HCT116 (cell line): ENCODE measurements around the gene TM9SF4. TPM values are rescaled to one million over a fixed set of nuclear protein-coding genes. Genes with fewer than 3 reads are reported as not detected.

ENCODE experiments used
- ATAC-seq: fragments of 200-7000 bp; cut with Tn5 transposase; 2 replicates; pipeline ENCODE4 v1.9.1; 2020; ENCODE audit warnings: mild to moderate bottlenecking, moderate library complexity
- BruUV-seq: library from RNA; stranded (reverse); fragments of 400-500 nt; replicated peaks from 2 replicates; lab custom pipeline; 2021; lab: Mats Ljungman, UMichigan
- CTCF ChIA-PET: fragments of 300-600 bp; sonication (Branson Sonifier 250); formaldehyde crosslinking; loops from one replicate; lab custom pipeline; 2021; ENCODE audit warnings: antibody characterized with exemption; lab: Charles Lee
- POLR2A ChIA-PET: fragments of 300-600, 350-600 bp; sonication (Branson Sonifier 250); formaldehyde crosslinking; loops from one replicate; lab custom pipeline; 2021; ENCODE audit warnings: antibody characterized with exemption; lab: Charles Lee
- RAD21 ChIA-PET, 2 experiments: fragments of 300-600 bp; sonication (Branson Sonifier 250); formaldehyde crosslinking; loops; one replicate each; lab custom pipeline; 2023; ENCODE audit warnings: low total read pairs in 2 of 2; ENCODE audit not compliant: uncharacterized antibody in 2 of 2, unreplicated experiment in 2 of 2, low non-redundant PET in 1 of 2; lab: Charles Lee
- DNase-seq: peaks from one replicate; pipeline ENCODE4 v3.0.0-alpha.2; 2010; ENCODE audit warnings: low read depth, low spot score
- H2AFZ ChIP-seq: fragments of 200-600 bp; shearing (Covaris generic), sonication (generic); 2 replicates; pipeline ENCODE4 v1.6.1; 2017; ENCODE audit warnings: low read depth, mixed run types, mixed read lengths, antibody characterized with exemption, low read length; ENCODE audit not compliant: poor library complexity, severe bottlenecking
- H3K27ac ChIP-seq: 2 replicates; pipeline ENCODE4 v1.5.1; 2012; ENCODE audit warnings: low read depth, low read length
- H3K27me3 ChIP-seq: fragments of 200-600 bp; sonication (generic); 2 replicates; pipeline ENCODE4 v1.6.1; 2016; ENCODE audit warnings: mixed run types, low read length, mixed read lengths; ENCODE audit not compliant: insufficient read depth
- H3K36me3 ChIP-seq, 2 experiments: fragments of 200-500 bp in 1 of 2; fragments of 200-600 bp in 1 of 2; sonication (Bioruptor generic) in 1 of 2; sonication (generic) in 1 of 2; 2 replicates each; pipeline versions ENCODE4 v1.5.1 to v1.6.1; 2014 to 2016; ENCODE audit warnings: low read length in 2 of 2, inconsistent platforms in 1 of 2, mixed read lengths in 1 of 2, mixed run types in 1 of 2; ENCODE audit not compliant: insufficient read depth in 2 of 2, control insufficient read depth in 1 of 2
- H3K4me1 ChIP-seq, 2 experiments: fragments of 200-600 bp in 1 of 2; sonication (generic) in 1 of 2; 2 replicates each; pipeline versions ENCODE4 v1.5.1 to v1.6.1; 2012 to 2017; ENCODE audit warnings: low read length in 2 of 2, inconsistent platforms in 1 of 2, mild to moderate bottlenecking in 1 of 2, mixed read lengths in 1 of 2, mixed run types in 1 of 2, moderate library complexity in 1 of 2; ENCODE audit not compliant: insufficient read depth in 2 of 2, control insufficient read depth in 1 of 2
- H3K4me2 ChIP-seq: fragments of 200-600 bp; sonication (generic); 2 replicates; pipeline ENCODE4 v1.6.1; 2017; ENCODE audit warnings: mixed run types, low read length, mixed read lengths
- H3K4me3 ChIP-seq, 2 experiments: fragments of 200-600 bp in 1 of 2; sonication (generic) in 1 of 2; replicated peaks in 1 of 2; 2 replicates each; pipeline ENCODE4 v1.5.1; 2011 to 2016; ENCODE audit warnings: low read length in 2 of 2, control low read depth in 1 of 2, low read depth in 1 of 2, mild to moderate bottlenecking in 1 of 2, mixed read lengths in 1 of 2, mixed run types in 1 of 2
- H3K79me2 ChIP-seq: fragments of 200-600 bp; sonication (generic); 2 replicates; pipeline ENCODE4 v1.6.1; 2017; ENCODE audit warnings: mild to moderate bottlenecking, mixed run types, low read length, moderate library complexity, mixed read lengths; ENCODE audit not compliant: insufficient read depth
- H3K9ac ChIP-seq: fragments of 200-600 bp; sonication (generic); 2 replicates; pipeline ENCODE4 v1.6.1; 2016; ENCODE audit warnings: low read length, mixed read lengths
- H3K9me2 ChIP-seq: fragments of 200-600 bp; sonication (generic), shearing (Covaris generic); 2 replicates; pipeline ENCODE4 v1.6.1; 2017; ENCODE audit warnings: mixed run types, mild to moderate bottlenecking, moderate library complexity; ENCODE audit not compliant: insufficient read depth
- H3K9me3 ChIP-seq, 2 experiments: fragments of 200-500 bp in 1 of 2; fragments of 200-600 bp in 1 of 2; sonication (Bioruptor generic) in 1 of 2; sonication (generic) in 1 of 2; 2 replicates each; pipeline ENCODE4 v1.6.1; 2014 to 2017; ENCODE audit warnings: low read length in 2 of 2, mixed read lengths in 2 of 2, inconsistent platforms in 1 of 2, low read depth in 1 of 2, mild to moderate bottlenecking in 1 of 2, mixed run types in 1 of 2, moderate library complexity in 1 of 2; ENCODE audit not compliant: control insufficient read depth in 1 of 2, insufficient read depth in 1 of 2
- H4K20me1 ChIP-seq: fragments of 200-600 bp; sonication (generic), shearing (Covaris generic); 2 replicates; pipeline ENCODE4 v1.6.1; 2017; ENCODE audit warnings: mixed run types, mild to moderate bottlenecking, moderate library complexity; ENCODE audit not compliant: insufficient read depth
- CBX3 ChIP-seq: IDR thresholded peaks from 2 replicates; pipeline ENCODE4 v1.6.1; 2012; ENCODE audit warnings: low read depth
- CEBPB ChIP-seq: IDR thresholded peaks from 2 replicates; pipeline ENCODE4 v1.6.1; 2012; ENCODE audit warnings: low read depth
- EGR1 ChIP-seq: IDR thresholded peaks from 2 replicates; pipeline ENCODE4 v1.6.1; 2012; ENCODE audit warnings: low read depth
- ELF1 ChIP-seq: IDR thresholded peaks from 2 replicates; pipeline ENCODE4 v1.6.1; 2012; ENCODE audit warnings: low read depth, borderline replicate concordance
- EZH2 ChIP-seq: fragments of 200-600 bp; sonication (generic); IDR thresholded peaks from 2 replicates; pipeline ENCODE4 v1.6.1; 2017; ENCODE audit warnings: antibody characterized with exemption, mixed run types
- FOSL1 ChIP-seq: IDR thresholded peaks from 2 replicates; pipeline ENCODE4 v1.6.1; 2012; ENCODE audit warnings: low read depth
- POLR2AphosphoS5 ChIP-seq: IDR thresholded peaks from 2 replicates; pipeline ENCODE4 v1.6.1; 2011; ENCODE audit warnings: mild to moderate bottlenecking, low read depth, low read length, moderate library complexity
- RAD21 ChIP-seq: IDR thresholded peaks from 2 replicates; pipeline ENCODE4 v1.6.1; 2012; ENCODE audit warnings: low read depth, mild to moderate bottlenecking
- SP1 ChIP-seq: IDR thresholded peaks from 2 replicates; pipeline ENCODE4 v1.6.1; 2012; ENCODE audit warnings: low read depth
- ZFX ChIP-seq: fragments of 450-650 bp; IDR thresholded peaks from 2 replicates; pipeline ENCODE4 v1.6.1; 2017
- intact Hi-C: fragments of 100-400 bp; cut with micrococcal nuclease; formaldehyde crosslinking; loops from 2 replicates; pipeline ENCODE4 v1.10.0; 2022
- total RNA-seq: library from RNA; stranded (reverse); gene quantifications from one replicate; pipeline ENCODE4 v1.2.1, GENCODE V29; 2021; ENCODE audit not compliant: unreplicated experiment
- TF ChIP-seq, protein P1 (sequence below), 3 experiments: fragments of 200-600 bp in 1 of 3; sonication (generic) in 1 of 3; IDR thresholded peaks in 2 of 3; conservative IDR thresholded peaks in 1 of 3; 2 replicates each; pipeline ENCODE4 v1.5.1; 2012 to 2017; ENCODE audit warnings: low read depth in 2 of 3, low read length in 2 of 3, antibody characterized with exemption in 1 of 3, borderline replicate concordance in 1 of 3, control low read depth in 1 of 3, mild to moderate bottlenecking in 1 of 3, mixed read lengths in 1 of 3, mixed run types in 1 of 3, moderate library complexity in 1 of 3; ENCODE audit not compliant: insufficient read depth in 1 of 3

Gene TM9SF4
- total RNA-seq, 1 experiment from 2014 or later, result 51.2 TPM

GRCh38 chr20:32072168-32072750, 37.3 kb upstream of the TM9SF4 start:
- no peak for ATAC-seq
- BruUV-seq, result no TSS peak
- Histone ChIP-seq H3K27me3 (0 out of 2 replicates have a peak, but pooled peaks cover 5% of the 10 kb centered on the region), H3K4me2 (no peak overlapping the region), H3K27ac (no peak overlapping the region), H3K9me3 (no peaks in the 10 kb centered on the region), H3K9me2 (no peaks in the 10 kb centered on the region), H3K4me1 (no peaks in the 10 kb centered on the region), H2AFZ (no peak overlapping the region), H4K20me1 (no peaks in the 10 kb centered on the region), H3K4me3 (no peak overlapping the region), H3K79me2 (no peaks in the 10 kb centered on the region), H3K36me3 (no peaks in the 10 kb centered on the region), H3K9ac (no peak overlapping the region)
- ChIA-PET CTCF (interaction anchor here (1.7 kb wide), 1 partner anchor 8 kb away, joined by 5 read pairs; no protein-coding TSS in a partner anchor), POLR2A (no interaction called here), RAD21 (interaction anchor here in 1 of 2 experiments (0.6 kb wide), 1 partner anchor 757 kb away, joined by 3 read pairs; no protein-coding TSS in a partner anchor)
- DNase-seq, result no peak
- no peak for TF ChIP-seq POLR2AphosphoS5
- TF ChIP-seq CBX3, result no peak
- no peak for TF ChIP-seq EGR1
- TF ChIP-seq, protein P1, sequence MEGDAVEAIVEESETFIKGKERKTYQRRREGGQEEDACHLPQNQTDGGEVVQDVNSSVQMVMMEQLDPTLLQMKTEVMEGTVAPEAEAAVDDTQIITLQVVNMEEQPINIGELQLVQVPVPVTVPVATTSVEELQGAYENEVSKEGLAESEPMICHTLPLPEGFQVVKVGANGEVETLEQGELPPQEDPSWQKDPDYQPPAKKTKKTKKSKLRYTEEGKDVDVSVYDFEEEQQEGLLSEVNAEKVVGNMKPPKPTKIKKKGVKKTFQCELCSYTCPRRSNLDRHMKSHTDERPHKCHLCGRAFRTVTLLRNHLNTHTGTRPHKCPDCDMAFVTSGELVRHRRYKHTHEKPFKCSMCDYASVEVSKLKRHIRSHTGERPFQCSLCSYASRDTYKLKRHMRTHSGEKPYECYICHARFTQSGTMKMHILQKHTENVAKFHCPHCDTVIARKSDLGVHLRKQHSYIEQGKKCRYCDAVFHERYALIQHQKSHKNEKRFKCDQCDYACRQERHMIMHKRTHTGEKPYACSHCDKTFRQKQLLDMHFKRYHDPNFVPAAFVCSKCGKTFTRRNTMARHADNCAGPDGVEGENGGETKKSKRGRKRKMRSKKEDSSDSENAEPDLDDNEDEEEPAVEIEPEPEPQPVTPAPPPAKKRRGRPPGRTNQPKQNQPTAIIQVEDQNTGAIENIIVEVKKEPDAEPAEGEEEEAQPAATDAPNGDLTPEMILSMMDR (IDR thresholded peaks at IDR 0.05 in 2 of 3, conservative IDR thresholded peaks at IDR 0.05 in 1 of 3; ENCODE audit: borderline replicate concordance in 1 of 3, insufficient read depth in 1 of 3, low read depth in 2 of 3, low read length in 2 of 3), result no peak
- TF ChIP-seq RAD21, result no peak
- no peak for TF ChIP-seq ELF1
- no peak for TF ChIP-seq CEBPB
- TF ChIP-seq ZFX, result no peak
- no peak for TF ChIP-seq SP1
- TF ChIP-seq EZH2, result no peak
- no peak for TF ChIP-seq FOSL1
- intact Hi-C loops, result no loop called here
